ENCODE data around the gene EYS.

EYS gene

GRCh38 chr6:64006246-64006645 is 1700.8 kb downstream of the EYS start:
- no peaks in the 10 kb centered on the region for H3K4me1 ChIP-seq (ENCODE audit: control insufficient read depth in 2 of 2, insufficient read depth in 2 of 2, low read length in 2 of 2)
- H3K27me3 ChIP-seq (ENCODE audit: control insufficient read depth in 2 of 2, insufficient read depth in 2 of 2, low read length in 2 of 2), result no peaks in the 10 kb centered on the region
- no peak overlapping the region for H3K27ac ChIP-seq (ENCODE audit: low read depth in 2 of 2, low read length in 2 of 2)
- H3K9ac ChIP-seq (ENCODE audit: low read depth in 1 of 2, low read length in 2 of 2), result no peak overlapping the region
- H3K36me3 ChIP-seq (ENCODE audit: control insufficient read depth in 2 of 2, insufficient read depth in 2 of 2, low read length in 2 of 2), result no peaks in the 10 kb centered on the region
- H3K4me3 ChIP-seq (ENCODE audit: low read length in 2 of 2), result no peak overlapping the region
- no peaks in the 10 kb centered on the region for H3K9me3 ChIP-seq (ENCODE audit: control insufficient read depth in 2 of 2, low read length in 2 of 2)

- H3K9me3 ChIP-seq (ENCODE audit: control insufficient read depth in 2 of 2, low read length in 2 of 2), result no peaks in the 10 kb centered on the region
- H3K36me3 ChIP-seq (ENCODE audit: control insufficient read depth in 2 of 2, insufficient read depth in 2 of 2, low read length in 2 of 2), result no peaks in the 10 kb centered on the region
- H3K27ac ChIP-seq (ENCODE audit: low read depth in 2 of 2, low read length in 2 of 2), result no peak overlapping the region
- no peak overlapping the region for H3K9ac ChIP-seq (ENCODE audit: low read depth in 1 of 2, low read length in 2 of 2)
- no peak overlapping the region for H3K4me3 ChIP-seq (ENCODE audit: low read length in 2 of 2)
- H3K4me1 ChIP-seq (ENCODE audit: control insufficient read depth in 2 of 2, insufficient read depth in 2 of 2, low read length in 2 of 2), result no peaks in the 10 kb centered on the region
- no peaks in the 10 kb centered on the region for H3K27me3 ChIP-seq (ENCODE audit: control insufficient read depth in 2 of 2, insufficient read depth in 2 of 2, low read length in 2 of 2)
Measured at GRCh38 chr6:64000818-64001491, 1706.1 kb downstream of the EYS start.

- H3K9ac ChIP-seq (ENCODE audit: low read depth in 1 of 2, low read length in 2 of 2), result no peak overlapping the region
- no peaks in the 10 kb centered on the region for H3K4me1 ChIP-seq (ENCODE audit: control insufficient read depth in 2 of 2, insufficient read depth in 2 of 2, low read length in 2 of 2)
- no peak overlapping the region for H3K4me3 ChIP-seq (ENCODE audit: low read length in 2 of 2)
- no peaks in the 10 kb centered on the region for H3K9me3 ChIP-seq (ENCODE audit: control insufficient read depth in 2 of 2, low read length in 2 of 2)
- no peak overlapping the region for H3K27ac ChIP-seq (ENCODE audit: low read depth in 2 of 2, low read length in 2 of 2)
- no peaks in the 10 kb centered on the region for H3K27me3 ChIP-seq (ENCODE audit: control insufficient read depth in 2 of 2, insufficient read depth in 2 of 2, low read length in 2 of 2)
- H3K36me3 ChIP-seq (ENCODE audit: control insufficient read depth in 2 of 2, insufficient read depth in 2 of 2, low read length in 2 of 2), result no peaks in the 10 kb centered on the region
Measured at GRCh38 chr6:63999613-64000012, 1707.4 kb downstream of the EYS start.

GRCh38 chr6:63998991-63999390 is 1708.0 kb downstream of the EYS start:
- Histone ChIP-seq H3K4me1 (ENCODE audit: control insufficient read depth in 2 of 2, insufficient read depth in 2 of 2, low read length in 2 of 2) (no peaks in the 10 kb centered on the region), H3K27me3 (ENCODE audit: control insufficient read depth in 2 of 2, insufficient read depth in 2 of 2, low read length in 2 of 2) (no peaks in the 10 kb centered on the region), H3K36me3 (ENCODE audit: control insufficient read depth in 2 of 2, insufficient read depth in 2 of 2, low read length in 2 of 2) (no peaks in the 10 kb centered on the region), H3K9me3 (ENCODE audit: control insufficient read depth in 2 of 2, low read length in 2 of 2) (no peaks in the 10 kb centered on the region), H3K9ac (ENCODE audit: low read depth in 1 of 2, low read length in 2 of 2) (no peak overlapping the region), H3K4me3 (ENCODE audit: low read length in 2 of 2) (no peak overlapping the region), H3K27ac (ENCODE audit: low read depth in 2 of 2, low read length in 2 of 2) (no peak overlapping the region)

- Histone ChIP-seq H3K27me3 (ENCODE audit: control insufficient read depth in 2 of 2, insufficient read depth in 2 of 2, low read length in 2 of 2) (no peaks in the 10 kb centered on the region), H3K9ac (ENCODE audit: low read depth in 1 of 2, low read length in 2 of 2) (no peak overlapping the region), H3K4me3 (ENCODE audit: low read length in 2 of 2) (no peak overlapping the region), H3K9me3 (ENCODE audit: control insufficient read depth in 2 of 2, low read length in 2 of 2) (no peaks in the 10 kb centered on the region), H3K4me1 (ENCODE audit: control insufficient read depth in 2 of 2, insufficient read depth in 2 of 2, low read length in 2 of 2) (no peaks in the 10 kb centered on the region), H3K27ac (ENCODE audit: low read depth in 2 of 2, low read length in 2 of 2) (no peak overlapping the region), H3K36me3 (ENCODE audit: control insufficient read depth in 2 of 2, insufficient read depth in 2 of 2, low read length in 2 of 2) (no peaks in the 10 kb centered on the region)
Measured at GRCh38 chr6:63997734-63998133, 1709.3 kb downstream of the EYS start.

- no peaks in the 10 kb centered on the region for H3K27me3 ChIP-seq (ENCODE audit: control insufficient read depth in 2 of 2, insufficient read depth in 2 of 2, low read length in 2 of 2)
- H3K9me3 ChIP-seq (ENCODE audit: control insufficient read depth in 2 of 2, low read length in 2 of 2), result no peaks in the 10 kb centered on the region
- no peak overlapping the region for H3K27ac ChIP-seq (ENCODE audit: low read depth in 2 of 2, low read length in 2 of 2)
- no peaks in the 10 kb centered on the region for H3K4me1 ChIP-seq (ENCODE audit: control insufficient read depth in 2 of 2, insufficient read depth in 2 of 2, low read length in 2 of 2)
- H3K4me3 ChIP-seq (ENCODE audit: low read length in 2 of 2), result no peak overlapping the region
- H3K36me3 ChIP-seq (ENCODE audit: control insufficient read depth in 2 of 2, insufficient read depth in 2 of 2, low read length in 2 of 2), result no peaks in the 10 kb centered on the region
- no peak overlapping the region for H3K9ac ChIP-seq (ENCODE audit: low read depth in 1 of 2, low read length in 2 of 2)
Measured at GRCh38 chr6:63997221-63997620, 1709.8 kb downstream of the EYS start.

GRCh38 chr6:63985223-63985622 is 1721.8 kb downstream of the EYS start:
- Histone ChIP-seq H3K9ac (ENCODE audit: low read depth in 1 of 2, low read length in 2 of 2) (no peak overlapping the region), H3K27ac (ENCODE audit: low read depth in 2 of 2, low read length in 2 of 2) (no peak overlapping the region), H3K9me3 (ENCODE audit: control insufficient read depth in 2 of 2, low read length in 2 of 2) (no peaks in the 10 kb centered on the region), H3K36me3 (ENCODE audit: control insufficient read depth in 2 of 2, insufficient read depth in 2 of 2, low read length in 2 of 2) (no peaks in the 10 kb centered on the region), H3K4me3 (ENCODE audit: low read length in 2 of 2) (no peak overlapping the region), H3K4me1 (ENCODE audit: control insufficient read depth in 2 of 2, insufficient read depth in 2 of 2, low read length in 2 of 2) (no peaks in the 10 kb centered on the region), H3K27me3 (ENCODE audit: control insufficient read depth in 2 of 2, insufficient read depth in 2 of 2, low read length in 2 of 2) (no peaks in the 10 kb centered on the region)

- Histone ChIP-seq H3K27ac (ENCODE audit: low read depth in 2 of 2, low read length in 2 of 2) (no peak overlapping the region), H3K4me1 (ENCODE audit: control insufficient read depth in 2 of 2, insufficient read depth in 2 of 2, low read length in 2 of 2) (no peaks in the 10 kb centered on the region), H3K9me3 (ENCODE audit: control insufficient read depth in 2 of 2, low read length in 2 of 2) (no peaks in the 10 kb centered on the region), H3K36me3 (ENCODE audit: control insufficient read depth in 2 of 2, insufficient read depth in 2 of 2, low read length in 2 of 2) (no peaks in the 10 kb centered on the region), H3K4me3 (ENCODE audit: low read length in 2 of 2) (no peak overlapping the region), H3K27me3 (ENCODE audit: control insufficient read depth in 2 of 2, insufficient read depth in 2 of 2, low read length in 2 of 2) (no peaks in the 10 kb centered on the region), H3K9ac (ENCODE audit: low read depth in 1 of 2, low read length in 2 of 2) (no peak overlapping the region)
Measured at GRCh38 chr6:63975699-63976098, 1731.3 kb downstream of the EYS start.

GRCh38 chr6:63968650-63969049 is 1738.4 kb downstream of the EYS start:
- Histone ChIP-seq H3K27me3 (ENCODE audit: control insufficient read depth in 2 of 2, insufficient read depth in 2 of 2, low read length in 2 of 2) (no peaks in the 10 kb centered on the region), H3K9ac (ENCODE audit: low read depth in 1 of 2, low read length in 2 of 2) (no peak overlapping the region), H3K4me1 (ENCODE audit: control insufficient read depth in 2 of 2, insufficient read depth in 2 of 2, low read length in 2 of 2) (no peaks in the 10 kb centered on the region), H3K9me3 (ENCODE audit: control insufficient read depth in 2 of 2, low read length in 2 of 2) (no peaks in the 10 kb centered on the region), H3K36me3 (ENCODE audit: control insufficient read depth in 2 of 2, insufficient read depth in 2 of 2, low read length in 2 of 2) (no peaks in the 10 kb centered on the region), H3K4me3 (ENCODE audit: low read length in 2 of 2) (no peak overlapping the region), H3K27ac (ENCODE audit: low read depth in 2 of 2, low read length in 2 of 2) (no peak overlapping the region)

- H3K27ac ChIP-seq (ENCODE audit: low read depth in 2 of 2, low read length in 2 of 2), result no peak overlapping the region
- H3K27me3 ChIP-seq (ENCODE audit: control insufficient read depth in 2 of 2, insufficient read depth in 2 of 2, low read length in 2 of 2), result no peaks in the 10 kb centered on the region
- H3K4me1 ChIP-seq (ENCODE audit: control insufficient read depth in 2 of 2, insufficient read depth in 2 of 2, low read length in 2 of 2), result no peaks in the 10 kb centered on the region
- no peak overlapping the region for H3K4me3 ChIP-seq (ENCODE audit: low read length in 2 of 2)
- H3K9ac ChIP-seq (ENCODE audit: low read depth in 1 of 2, low read length in 2 of 2), result no peak overlapping the region
- H3K9me3 ChIP-seq (ENCODE audit: control insufficient read depth in 2 of 2, low read length in 2 of 2), result no peaks in the 10 kb centered on the region
- H3K36me3 ChIP-seq (ENCODE audit: control insufficient read depth in 2 of 2, insufficient read depth in 2 of 2, low read length in 2 of 2), result no peaks in the 10 kb centered on the region
Measured at GRCh38 chr6:63964366-63964765, 1742.7 kb downstream of the EYS start.
